ENCODE data around the gene CACNB1. TPM values are rescaled to one million over a fixed set of nuclear protein-coding genes. Genes with fewer than 3 reads are reported as not detected.

Gene CACNB1
- total RNA-seq = 0.93 and 1.1 TPM in 2 replicates

GRCh38 chr17:39197380-39198185 is at the start of gene CACNB1:
TSS of gene CACNB1 (minus strand) at chr17:39197669. CDS start at chr17:39197495, 174 bp downstream.

GRCh38 chr17:39225308-39225958 is 28.0 kb upstream of the CACNB1 start, which contains the start of gene STAC2:
TSS of gene STAC2 (minus strand) at chr17:39225945. CDS start at chr17:39225502, 443 bp downstream.

GRCh38 chr17:39200070-39200879 is 2.8 kb upstream of the CACNB1 start, which contains the start of gene RPL19:
TSS of gene RPL19 (plus strand) at chr17:39200283. CDS start at chr17:39200345, 62 bp downstream.

GRCh38 chr17:39165841-39166349 is 31.6 kb downstream of the CACNB1 start, which contains the start of gene ARL5C:
TSS of gene ARL5C (minus strand) at chr17:39166161. CDS start at chr17:39165760, 401 bp downstream.

GRCh38 chr17:39151150-39151942 is 46.1 kb downstream of the CACNB1 start, which contains the start of gene PLXDC1:
TSS of gene PLXDC1 (minus strand) at chr17:39151637. CDS start at chr17:39151437, 200 bp downstream.

Other genes with a start within 250 kb of the CACNB1 start
- 0.27 TPM in 1 of 2 replicates, not detected in the other for gene FBXO47, start 230.3 kb downstream of the CACNB1 start, total RNA-seq
- gene PLXDC1, start 46.0 kb downstream of the CACNB1 start, total RNA-seq = not detected in 2 replicates
- not detected in 2 replicates for gene ARL5C, start 31.5 kb downstream of the CACNB1 start, total RNA-seq
- 2,488 and 2,537 TPM in 2 replicates for gene RPL19, start 2.6 kb upstream of the CACNB1 start, total RNA-seq
- not detected in 2 replicates for gene STAC2, start 28.3 kb upstream of the CACNB1 start, total RNA-seq
- gene FBXL20, start 204.0 kb upstream of the CACNB1 start, total RNA-seq = 5.3 and 6.2 TPM in 2 replicates

Data from mammary microvascular endothelial cell (primary cell).